BLaER1 treated with 17β-estradiol and CSF1 and Interleukin-3, amounts not matched to agents 10 nM and 100 nM (cell line): ENCODE data around the gene NFAM1.

Experiments used
- H3K27ac ChIP-seq, 11 experiments: shearing (Covaris generic); formaldehyde crosslinking; 2 replicates each; pipeline ENCODE4 v1.8.1; 2022
- H3K27me3 ChIP-seq, 11 experiments: shearing (Covaris generic); formaldehyde crosslinking; 2 replicates each; pipeline ENCODE4 v1.8.1; 2022
- H3K36me3 ChIP-seq, 11 experiments: shearing (Covaris generic); formaldehyde crosslinking; 2 replicates each; pipeline ENCODE4 v1.8.1; 2022
- H3K4me1 ChIP-seq, 10 experiments: shearing (Covaris generic); formaldehyde crosslinking; 2 replicates each; pipeline ENCODE4 v1.8.1; 2022
- H3K4me2 ChIP-seq, 11 experiments: shearing (Covaris generic); formaldehyde crosslinking; 2 replicates each; pipeline ENCODE4 v1.8.1; 2022
- H3K4me3 ChIP-seq, 10 experiments: shearing (Covaris generic); formaldehyde crosslinking; 2 replicates each; pipeline ENCODE4 v1.8.1; 2022
- H3K9ac ChIP-seq, 11 experiments: shearing (Covaris generic); formaldehyde crosslinking; 2 replicates each; pipeline ENCODE4 v1.8.1; 2022
- H3K9me3 ChIP-seq, 11 experiments: shearing (Covaris generic); formaldehyde crosslinking; replicated peaks in 1 of 11; 2 replicates each; pipeline ENCODE4 v1.8.1; 2022
- H4K20me1 ChIP-seq, 11 experiments: shearing (Covaris generic); formaldehyde crosslinking; 2 replicates each; pipeline ENCODE4 v1.8.1; 2022
- Cebpa-rat ChIP-seq, 11 experiments: shearing (Covaris generic); IDR thresholded peaks; 2 replicates each; pipeline ENCODE4 v1.8.1; 2022

NFAM1 gene

GRCh38 chr22:42401535-42402334 is 30.5 kb downstream of the NFAM1 start:
- Histone ChIP-seq H3K36me3 (peaks cover 0 to 10% (median 0%) of the 10 kb centered on the region in 11 experiments; a peak in 1 of 22 replicates), H3K9me3 (no peaks in the 10 kb centered on the region)
- TF ChIP-seq Cebpa-rat (IDR thresholded peaks at IDR 0.05), result no peak

GRCh38 chr22:42400811-42401534 is 31.2 kb downstream of the NFAM1 start:
- H3K9ac ChIP-seq, result no peak overlapping the region
- H3K9me3 ChIP-seq, result no peaks in the 10 kb centered on the region
- no peak for TF ChIP-seq Cebpa-rat (IDR thresholded peaks at IDR 0.05)
- peak overlapping the region in 3 of 11 experiments; percentile 3 to 22 (median 9); a peak in 1 of 22 replicates for H3K4me2 ChIP-seq
- H3K27me3 ChIP-seq, result peaks cover 0 to 60% (median 0%) of the 10 kb centered on the region in 11 experiments; a peak in 7 of 22 replicates
- peaks cover 0 to 43% (median 0%) of the 10 kb centered on the region in 11 experiments; a peak in 4 of 22 replicates for H4K20me1 ChIP-seq
- peaks cover 0 to 10% (median 0%) of the 10 kb centered on the region in 11 experiments; a peak in 1 of 22 replicates for H3K36me3 ChIP-seq
- peaks cover 57 to 75% (median 70%) of the 10 kb centered on the region in 10 experiments for H3K4me1 ChIP-seq
- no peak overlapping the region for H3K27ac ChIP-seq
- no peak overlapping the region for H3K4me3 ChIP-seq

More at GRCh38 chr22:42401535-42402334, 30.5 kb downstream of the NFAM1 start:
- H3K4me1 ChIP-seq, result peaks cover 57 to 76% (median 72%) of the 10 kb centered on the region in 10 experiments
- H3K4me3 ChIP-seq, result no peak overlapping the region
- no peak overlapping the region for H3K9ac ChIP-seq
- H3K27ac ChIP-seq, result no peak overlapping the region
- H3K4me2 ChIP-seq, result no peak overlapping the region; a peak in 1 of 22 replicates
- peaks cover 0 to 46% (median 0%) of the 10 kb centered on the region in 11 experiments; a peak in 4 of 22 replicates for H4K20me1 ChIP-seq
- peaks cover 0 to 68% (median 0%) of the 10 kb centered on the region in 11 experiments; a peak in 7 of 22 replicates for H3K27me3 ChIP-seq

- peaks cover 0 to 31% (median 0%) of the 10 kb centered on the region in 11 experiments; a peak in 4 of 22 replicates for H4K20me1 ChIP-seq
- H3K27ac ChIP-seq, result peak overlapping the region in 7 of 11 experiments; percentile 20 to 86 (median 32); a peak in 10 of 22 replicates
- H3K4me3 ChIP-seq, result no peak overlapping the region
- H3K4me2 ChIP-seq, result peak overlapping the region; percentile 71 to 100 (median 92)
- H3K9ac ChIP-seq, result peak overlapping the region in 8 of 11 experiments; percentile 2 to 40 (median 8); a peak in 8 of 22 replicates
- peaks cover 0 to 47% (median 0%) of the 10 kb centered on the region in 11 experiments; a peak in 6 of 22 replicates for H3K27me3 ChIP-seq
- H3K9me3 ChIP-seq, result no peaks in the 10 kb centered on the region
- H3K4me1 ChIP-seq, result peaks cover 48 to 63% (median 58%) of the 10 kb centered on the region in 10 experiments
- H3K36me3 ChIP-seq, result peaks cover 0 to 10% (median 0%) of the 10 kb centered on the region in 11 experiments; a peak in 1 of 22 replicates
- TF ChIP-seq Cebpa-rat (IDR thresholded peaks at IDR 0.05), result no peak
These were observed 32.6 kb downstream of the NFAM1 start for GRCh38 chr22:42399315-42400271.

- peaks cover 40 to 61% (median 49%) of the 10 kb centered on the region in 10 experiments for H3K4me1 ChIP-seq
- peak overlapping the region; percentile 55 to 78 (median 70); a peak in 20 of 22 replicates for H3K9ac ChIP-seq
- peaks cover 0 to 31% (median 0%) of the 10 kb centered on the region in 11 experiments; a peak in 4 of 22 replicates for H3K27me3 ChIP-seq
- peak overlapping the region; percentile 89 to 100 (median 95) for H3K4me2 ChIP-seq
- peak overlapping the region; percentile 67 to 91 (median 83) for H3K27ac ChIP-seq
- peaks cover 0 to under 1% (median 0%) of the 10 kb centered on the region in 11 experiments; a peak in 1 of 22 replicates for H3K36me3 ChIP-seq
- H4K20me1 ChIP-seq, result peaks cover 0 to 19% (median 0%) of the 10 kb centered on the region in 11 experiments; a peak in 1 of 22 replicates
- peak in 6 of 11 experiments; percentile 17 to 66 (median 53); a peak in 6 of 22 replicates for TF ChIP-seq Cebpa-rat (IDR thresholded peaks at IDR 0.05)
- no peaks in the 10 kb centered on the region for H3K9me3 ChIP-seq
- H3K4me3 ChIP-seq, result peak overlapping the region in 5 of 10 experiments; percentile 22 to 58 (median 33); a peak in 8 of 20 replicates
These were observed 34.6 kb downstream of the NFAM1 start for GRCh38 chr22:42397332-42398249.

DNA sequence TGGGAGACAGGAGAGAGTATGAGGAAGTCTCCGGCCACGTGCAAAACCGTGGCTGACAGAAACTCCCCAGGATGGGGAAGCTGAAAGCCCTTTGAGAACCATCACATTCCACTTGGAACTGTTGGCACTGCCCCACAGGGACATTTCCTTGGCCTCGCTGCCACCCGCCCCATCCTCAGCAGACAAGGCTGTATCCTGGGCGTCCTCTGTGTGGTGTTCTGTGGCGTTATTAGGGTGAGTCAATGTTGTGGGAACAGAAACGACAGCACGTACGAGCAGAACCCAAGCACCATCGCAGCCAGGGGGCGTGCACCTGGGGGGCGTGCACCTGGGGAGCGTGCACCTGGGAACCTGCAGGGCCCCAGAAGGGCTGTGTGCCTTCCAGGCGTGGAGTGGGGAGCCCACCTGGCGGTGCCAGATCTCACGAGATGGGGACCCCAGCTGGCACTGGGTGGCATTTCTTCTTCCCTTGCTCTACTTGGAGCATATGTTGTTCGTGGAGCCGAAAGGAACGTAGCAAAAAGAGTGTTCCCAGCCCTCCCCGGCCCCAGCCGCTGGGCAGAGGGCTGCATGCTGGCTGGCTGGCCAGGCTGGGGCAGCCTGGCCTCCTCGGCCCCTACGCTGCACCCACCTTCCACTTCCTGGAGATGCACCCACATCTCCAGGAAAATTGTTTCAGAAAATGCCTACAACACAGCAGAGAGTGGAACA is 35.4 kb downstream of the NFAM1 start:
- Histone ChIP-seq H3K27me3 (peaks cover 0 to 30% (median 0%) of the 10 kb centered on the region in 11 experiments; a peak in 5 of 22 replicates), H3K36me3 (peaks cover 0 to 8% (median 0%) of the 10 kb centered on the region in 11 experiments; a peak in 1 of 22 replicates), H3K4me2 (peak overlapping the region; percentile 89 to 100 (median 95)), H3K27ac (peak overlapping the region; percentile 67 to 91 (median 83); a peak in 21 of 22 replicates), H3K4me1 (peaks cover 40 to 59% (median 49%) of the 10 kb centered on the region in 10 experiments), H3K9me3 (no peaks in the 10 kb centered on the region), H3K9ac (peak overlapping the region; percentile 55 to 78 (median 69); a peak in 21 of 22 replicates), H3K4me3 (peak overlapping the region in 5 of 10 experiments; percentile 22 to 58 (median 33); a peak in 8 of 20 replicates), H4K20me1 (peaks cover 0 to 18% (median 0%) of the 10 kb centered on the region in 11 experiments; a peak in 1 of 22 replicates)
- TF ChIP-seq Cebpa-rat (IDR thresholded peaks at IDR 0.05), result no peak

DNA sequence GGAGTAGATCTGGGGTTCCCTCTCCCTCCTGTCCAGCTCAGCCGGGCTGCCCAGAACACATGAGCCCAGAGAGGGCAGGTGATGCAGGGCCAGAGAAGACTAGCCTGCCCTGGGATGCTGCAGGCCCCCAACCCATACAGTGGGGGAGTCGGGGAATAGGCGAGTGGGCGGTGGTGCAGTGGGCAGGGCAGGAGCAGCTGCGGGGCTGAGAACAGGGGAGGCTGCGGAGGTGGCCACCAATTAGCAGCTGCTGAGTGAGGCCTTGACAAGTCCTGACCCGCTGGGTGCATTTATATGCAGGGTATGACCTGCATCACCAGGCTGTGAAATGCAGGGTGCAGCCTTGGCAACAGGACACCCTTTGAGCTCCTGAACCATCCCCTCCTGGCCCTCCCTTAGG is 43.1 kb downstream of the NFAM1 start:
- no peak overlapping the region for H3K9ac ChIP-seq
- peaks cover 5 to 30% (median 22%) of the 10 kb centered on the region in 10 experiments; a peak in 19 of 20 replicates for H3K4me1 ChIP-seq
- no peak overlapping the region for H3K4me2 ChIP-seq
- peaks cover 0 to 14% (median 0%) of the 10 kb centered on the region in 11 experiments; a peak in 2 of 22 replicates for H3K36me3 ChIP-seq
- TF ChIP-seq Cebpa-rat (IDR thresholded peaks at IDR 0.05), result no peak
- H3K27me3 ChIP-seq, result peaks cover 0 to 12% (median 0%) of the 10 kb centered on the region in 11 experiments; a peak in 2 of 22 replicates
- no peak overlapping the region for H3K4me3 ChIP-seq
- peaks cover 0 to 25% (median 0%) of the 10 kb centered on the region in 11 experiments; a peak in 5 of 22 replicates for H4K20me1 ChIP-seq
- H3K9me3 ChIP-seq, result no peaks in the 10 kb centered on the region
- no peak overlapping the region for H3K27ac ChIP-seq
